ENCODE measurements around the gene CPLANE1.
A peak's percentile ranks its signal among the peaks of the same experiment; 100 is the strongest.
"Not testable (repeated sequence)": the region's sequence is repeated elsewhere in the genome, so short reads cannot be mapped to it uniquely, and the experiment has no call there.

Gene CPLANE1

DNA sequence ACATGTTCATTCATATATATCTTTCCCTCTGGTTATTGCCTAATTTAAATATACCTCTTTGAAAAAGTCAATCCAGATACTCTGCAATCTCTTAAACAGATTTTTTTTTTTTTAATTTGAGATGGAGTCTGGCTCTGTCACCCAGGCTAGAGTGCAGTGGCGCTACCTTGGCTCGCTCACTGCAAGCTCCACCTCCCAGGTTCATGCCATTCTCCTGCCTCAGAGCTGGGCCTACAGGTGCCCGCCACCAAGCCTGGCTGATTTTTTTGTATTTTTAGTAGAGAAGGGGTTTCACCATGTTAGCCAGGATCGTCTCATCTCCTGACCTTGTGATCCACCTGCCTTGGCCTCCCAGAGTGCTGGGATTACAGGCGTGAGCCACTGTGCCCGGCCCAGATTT is 28.8 kb downstream of the CPLANE1 start:
- H3K9me3 Mint-ChIP-seq, DNase-seq, ATAC-seq, H3K4me3 Mint-ChIP-seq, H3K4me1 Mint-ChIP-seq, H3K27ac Mint-ChIP-seq, H3K27me3 Mint-ChIP-seq: not testable (repeated sequence)

DNA sequence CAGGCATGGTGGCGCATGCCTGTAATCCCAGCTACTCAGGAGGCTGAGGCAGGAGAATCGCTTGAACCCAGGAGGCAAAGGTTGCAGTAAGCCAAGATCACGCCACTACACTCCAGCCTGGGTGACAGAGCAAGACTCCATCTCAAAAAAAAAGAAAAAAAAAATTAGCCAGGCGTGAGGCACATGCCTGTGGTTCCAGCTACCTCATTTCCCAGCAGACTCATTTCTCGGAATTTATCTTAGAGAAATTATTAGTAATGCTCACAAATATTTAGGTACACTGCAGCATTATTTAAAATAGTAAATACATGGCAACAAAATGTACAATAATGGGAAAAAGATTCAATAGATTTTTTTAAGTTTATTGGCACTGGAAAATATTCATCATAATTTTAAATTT is 29.8 kb downstream of the CPLANE1 start:
- not testable (repeated sequence) for H3K4me3 Mint-ChIP-seq, H3K27me3 Mint-ChIP-seq, DNase-seq, H3K9me3 Mint-ChIP-seq, H3K4me1 Mint-ChIP-seq, ATAC-seq, H3K27ac Mint-ChIP-seq

DNA sequence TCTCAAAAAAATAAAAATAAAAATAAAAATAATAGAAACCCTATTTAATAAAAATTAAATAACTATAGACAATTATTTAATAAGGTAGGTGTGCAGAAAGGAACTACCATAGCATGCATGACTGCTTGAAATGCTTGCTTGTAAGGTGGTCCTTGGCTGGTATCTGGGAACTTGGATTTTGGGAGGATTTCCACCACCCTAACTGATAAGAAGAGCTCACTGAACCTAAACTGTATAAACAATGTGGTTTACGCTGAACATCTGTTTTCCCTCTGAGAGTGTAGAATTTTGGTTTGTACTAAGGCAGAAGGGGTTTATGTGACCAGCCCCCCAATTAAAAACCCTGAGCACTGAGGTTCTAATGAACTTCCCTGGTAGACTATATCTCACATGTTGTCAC is 31.2 kb downstream of the CPLANE1 start:
- Mint-ChIP-seq H3K4me1 (peaks cover 9% of the 10 kb centered on the region), H3K27ac (no peak overlapping the region), H3K4me3 (no peak overlapping the region), H3K27me3 (no peaks in the 10 kb centered on the region), H3K9me3 (no peaks in the 10 kb centered on the region)
- DNase-seq (no peak), ATAC-seq (no peak)

DNA sequence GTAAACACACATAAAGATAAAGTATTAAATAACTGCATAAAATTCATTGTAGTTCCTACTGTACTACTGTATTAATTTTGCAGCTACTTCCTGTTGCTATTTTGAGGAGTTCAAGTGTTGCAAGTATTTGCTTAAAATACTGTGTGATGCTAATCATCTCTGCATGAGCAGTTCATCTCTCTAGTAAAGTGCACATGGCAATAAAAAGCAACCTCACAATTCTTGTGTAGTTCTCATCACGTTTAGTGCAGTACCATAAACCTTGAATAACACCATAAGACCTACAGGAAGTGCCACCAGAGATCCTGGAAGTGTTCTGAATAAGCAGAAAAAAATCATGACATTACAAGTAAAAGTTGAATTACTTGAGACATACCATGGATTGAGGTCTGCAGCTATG is 34.6 kb downstream of the CPLANE1 start:
- Mint-ChIP-seq H3K4me3 (no peak overlapping the region), H3K27ac (no peak overlapping the region), H3K27me3 (no peaks in the 10 kb centered on the region), H3K9me3 (no peaks in the 10 kb centered on the region), H3K4me1 (peaks cover 9% of the 10 kb centered on the region)
- DNase-seq (no peak), ATAC-seq (peak; percentile 26)

DNA sequence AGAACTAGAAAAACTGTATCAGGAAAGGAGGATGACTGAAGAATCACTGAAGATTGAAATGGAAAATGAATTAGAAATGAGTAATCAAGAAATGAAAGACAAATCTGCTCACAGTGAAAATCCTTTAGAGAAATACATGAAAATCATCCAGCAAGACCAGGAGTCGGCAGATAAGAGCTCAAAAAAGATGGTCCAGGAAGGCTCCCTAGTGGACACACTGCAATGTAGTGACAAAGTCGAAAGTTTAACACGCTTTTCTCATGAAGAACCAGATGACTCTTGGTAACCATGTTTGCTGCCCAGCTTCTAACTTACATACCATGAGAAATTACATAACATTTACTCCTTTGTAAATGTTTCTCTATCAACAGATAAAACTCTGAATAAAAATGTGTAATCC is 37.1 kb downstream of the CPLANE1 start:
- ATAC-seq (no peak), DNase-seq (no peak)
- peaks cover 9% of the 10 kb centered on the region for H3K4me1 Mint-ChIP-seq
- no peak overlapping the region for H3K4me3 Mint-ChIP-seq
- H3K9me3 Mint-ChIP-seq, result no peaks in the 10 kb centered on the region
- no peak overlapping the region for H3K27ac Mint-ChIP-seq
- no peaks in the 10 kb centered on the region for H3K27me3 Mint-ChIP-seq

DNA sequence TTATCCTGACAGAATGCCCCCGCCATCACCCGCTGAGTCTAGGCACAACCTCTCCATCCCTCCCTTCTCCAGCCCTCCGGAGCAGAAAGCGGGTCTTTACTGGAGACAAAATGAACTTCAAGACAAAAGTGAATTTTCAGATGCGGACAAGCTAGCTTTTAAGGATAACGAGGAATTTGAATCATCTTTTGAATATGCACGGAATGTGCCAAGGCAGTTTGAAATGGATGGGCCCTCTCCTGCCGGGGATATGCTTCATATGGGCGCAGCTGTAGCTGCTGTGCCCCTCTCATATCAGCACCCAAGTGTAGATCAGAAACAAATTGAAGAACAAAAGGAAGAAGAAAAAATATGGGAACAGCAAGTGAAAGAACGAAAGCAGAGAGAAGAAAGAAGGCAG is 37.5 kb downstream of the CPLANE1 start:
- no peak overlapping the region for H3K27ac Mint-ChIP-seq
- no peak overlapping the region for H3K4me3 Mint-ChIP-seq
- DNase-seq (no peak), ATAC-seq (no peak)
- peaks cover 9% of the 10 kb centered on the region for H3K4me1 Mint-ChIP-seq
- no peaks in the 10 kb centered on the region for H3K27me3 Mint-ChIP-seq
- no peaks in the 10 kb centered on the region for H3K9me3 Mint-ChIP-seq

DNA sequence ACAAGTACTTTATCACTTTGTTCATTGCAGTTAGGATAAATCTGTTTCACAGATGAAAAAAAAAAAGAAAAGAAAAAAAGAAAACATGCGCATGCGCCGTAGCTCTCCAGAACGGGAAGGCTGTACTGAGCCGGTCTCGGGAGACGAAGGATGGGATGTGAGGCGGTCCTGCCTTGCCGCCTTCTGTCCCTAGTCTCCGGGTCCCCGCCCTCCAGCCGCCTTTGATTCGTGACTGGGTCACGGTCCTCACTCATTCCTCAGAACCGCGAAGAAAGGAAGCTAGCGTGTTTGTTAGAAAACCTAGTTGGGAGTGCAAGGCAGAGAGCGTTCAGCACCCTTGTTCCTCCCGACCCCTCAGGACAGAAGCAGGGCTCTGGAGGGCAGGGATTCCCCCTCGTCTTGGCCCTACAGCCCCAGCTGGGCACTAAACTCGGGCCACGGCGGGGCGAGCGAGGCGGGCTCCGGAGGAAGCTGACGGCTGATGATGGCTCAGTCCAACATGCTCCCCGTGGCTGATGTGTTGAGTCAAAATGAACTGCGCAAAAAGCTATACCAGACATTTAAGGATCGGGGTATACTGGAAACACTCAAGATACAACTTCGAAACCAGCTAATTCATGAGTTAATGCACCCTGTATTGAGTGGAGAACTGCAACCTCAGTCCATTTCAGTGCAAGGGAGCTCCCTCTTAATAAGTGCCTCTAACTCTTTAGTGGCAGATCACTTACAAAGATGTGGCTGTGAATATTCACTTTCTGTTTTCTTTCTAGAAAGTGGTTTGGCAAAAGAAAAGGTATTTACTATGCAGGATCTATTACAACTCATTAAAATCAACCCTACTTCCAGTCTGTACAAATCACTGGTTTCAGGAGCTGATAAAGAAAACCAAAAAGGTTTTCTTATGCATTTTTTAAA is 40.0 kb downstream of the CPLANE1 start:
- Mint-ChIP-seq H3K27ac (peak overlapping the region; percentile 50 to 72), H3K4me3 (peak overlapping the region; percentile 78 to 80), H3K4me1 (no peaks in the 10 kb centered on the region), H3K27me3 (no peaks in the 10 kb centered on the region), H3K9me3 (no peaks in the 10 kb centered on the region)
- DNase-seq, result peak; percentile 10 to 11
- peak; percentile 67 for ATAC-seq

DNA sequence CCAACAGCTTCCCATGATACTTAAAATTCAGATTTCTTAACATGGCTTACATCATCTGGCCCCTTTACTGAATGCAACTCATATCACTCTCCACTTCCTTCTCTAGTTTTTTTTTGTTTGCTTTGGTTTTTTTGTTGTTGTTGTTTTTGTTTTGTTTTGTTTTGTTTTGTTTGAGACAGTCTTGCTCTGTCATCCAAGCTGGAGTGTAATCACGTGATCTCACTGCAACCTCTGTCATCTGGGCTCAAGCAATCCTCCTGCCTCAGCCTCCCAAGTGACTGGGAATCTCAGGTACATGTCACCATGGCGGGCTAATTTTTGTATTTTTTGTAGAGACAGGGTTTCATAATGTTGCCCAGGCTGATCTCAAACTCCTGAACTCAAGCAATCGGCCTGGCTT is 41.4 kb downstream of the CPLANE1 start:
- Mint-ChIP-seq H3K4me1 (no peaks in the 10 kb centered on the region), H3K9me3 (no peaks in the 10 kb centered on the region), H3K27me3 (no peaks in the 10 kb centered on the region), H3K4me3 (no peak overlapping the region), H3K27ac (no peak overlapping the region)
- ATAC-seq (no peak), DNase-seq (no peak)

DNA sequence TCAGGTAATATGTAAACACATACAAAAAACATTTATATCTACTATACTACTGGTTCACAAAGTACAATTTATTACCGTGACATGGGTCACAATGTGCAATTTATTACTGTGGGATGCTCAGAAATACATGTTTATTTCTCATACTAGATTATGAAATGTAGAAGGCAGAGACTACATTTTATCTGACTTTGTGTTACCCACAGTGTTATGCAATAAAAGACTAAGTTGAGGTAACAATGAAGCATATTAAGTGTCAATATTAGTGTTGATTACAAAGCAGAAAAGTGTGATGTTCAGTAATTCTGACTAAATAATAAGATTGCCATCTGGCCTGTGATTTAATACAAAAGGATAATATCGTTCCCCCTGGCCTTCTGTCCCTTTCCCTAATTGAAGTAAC is 42.4 kb downstream of the CPLANE1 start:
- Mint-ChIP-seq H3K4me1 (no peaks in the 10 kb centered on the region), H3K27me3 (no peaks in the 10 kb centered on the region), H3K4me3 (no peak overlapping the region), H3K9me3 (no peaks in the 10 kb centered on the region), H3K27ac (no peak overlapping the region)
- no peak for ATAC-seq
- DNase-seq, result no peak

DNA sequence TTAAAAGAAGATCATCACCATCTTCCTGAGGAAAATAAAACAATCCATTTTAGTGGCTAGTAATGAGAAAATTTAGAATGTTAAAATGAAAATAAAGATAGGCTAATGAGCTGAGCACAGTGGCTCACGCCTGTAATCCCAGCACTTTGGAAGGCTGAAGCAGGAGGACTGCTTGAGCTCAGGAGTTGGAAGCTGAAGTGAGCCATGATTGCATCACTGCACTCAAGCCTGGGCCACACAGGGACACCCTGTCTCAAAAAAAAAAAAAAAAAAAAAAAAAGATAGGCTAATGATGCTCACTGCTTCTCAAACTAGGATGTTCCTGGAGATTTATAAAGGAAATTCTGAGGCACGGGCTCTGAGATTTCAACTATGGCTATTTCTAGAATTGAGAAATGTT is 50.3 kb downstream of the CPLANE1 start:
- H3K9me3 Mint-ChIP-seq, result no peaks in the 10 kb centered on the region
- H3K4me3 Mint-ChIP-seq, result no peak overlapping the region
- DNase-seq (no peak), ATAC-seq (no peak)
- peak overlapping the region; percentile 13 to 48 for H3K27ac Mint-ChIP-seq
- H3K27me3 Mint-ChIP-seq, result no peaks in the 10 kb centered on the region
- H3K4me1 Mint-ChIP-seq, result peaks cover 21% of the 10 kb centered on the region

DNA sequence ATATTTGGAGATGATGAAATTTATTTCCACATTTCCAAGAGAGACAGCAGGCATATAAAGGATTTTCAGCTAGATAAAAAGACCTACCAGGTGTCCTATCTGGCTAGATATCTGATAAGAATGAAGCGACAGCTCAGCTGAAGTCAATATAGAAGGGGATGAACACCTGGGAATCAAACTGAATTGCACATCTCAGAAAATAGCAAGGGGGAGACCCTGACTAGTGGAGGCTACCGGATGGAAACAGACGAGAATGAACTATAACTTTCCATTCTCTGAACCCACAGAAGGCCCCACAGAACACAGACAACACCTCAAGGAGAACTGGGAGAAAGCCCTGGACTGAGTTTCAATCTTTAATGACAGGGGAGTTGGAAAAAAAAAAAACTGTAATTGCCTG is 51.1 kb downstream of the CPLANE1 start:
- H3K9me3 Mint-ChIP-seq, result no peaks in the 10 kb centered on the region
- H3K4me1 Mint-ChIP-seq, result peaks cover 21% of the 10 kb centered on the region
- ATAC-seq, result peak; percentile 63
- no peaks in the 10 kb centered on the region for H3K27me3 Mint-ChIP-seq
- H3K27ac Mint-ChIP-seq, result peak overlapping the region; percentile 94 to 95
- H3K4me3 Mint-ChIP-seq, result peak overlapping the region; percentile 56 to 63
- no peak for DNase-seq

DNA sequence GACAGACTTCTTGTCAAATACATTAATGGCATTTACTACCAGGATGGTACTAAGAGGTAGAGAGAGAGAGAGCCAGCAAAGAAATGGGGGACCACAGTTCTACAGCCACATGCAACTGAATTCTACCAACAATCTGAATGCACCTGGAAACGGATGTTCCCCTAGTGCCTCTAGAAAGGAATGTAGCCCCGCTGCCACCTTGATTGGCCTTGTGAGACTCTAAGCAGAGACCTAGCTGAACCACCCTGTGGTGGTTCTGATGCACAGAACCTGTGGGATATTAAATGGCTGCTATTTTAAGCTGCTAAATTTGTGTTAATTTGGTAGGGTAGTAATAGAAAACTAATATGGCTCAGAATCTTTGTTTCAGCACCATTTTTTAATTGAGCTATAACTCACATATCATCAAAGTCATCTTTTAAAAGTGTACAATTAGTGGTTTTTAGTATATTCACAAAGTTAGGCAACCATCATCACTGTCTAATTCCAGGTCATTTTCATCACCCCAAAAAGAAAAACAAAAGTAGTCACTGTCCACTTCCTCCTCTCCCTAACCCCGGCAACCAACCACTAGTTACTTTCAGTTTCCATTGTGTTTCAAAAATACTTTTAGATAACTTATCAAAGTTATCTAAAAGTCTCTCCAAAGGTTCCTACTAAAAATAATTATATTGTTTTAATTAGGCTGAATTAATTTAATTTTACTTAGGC is 51.7 kb downstream of the CPLANE1 start:
- H3K9me3 Mint-ChIP-seq, result no peaks in the 10 kb centered on the region
- peak overlapping the region; percentile 57 to 63 for H3K4me3 Mint-ChIP-seq
- peaks cover 21% of the 10 kb centered on the region for H3K4me1 Mint-ChIP-seq
- ATAC-seq, result peak; percentile 88
- H3K27me3 Mint-ChIP-seq, result no peaks in the 10 kb centered on the region
- peak in 1 of 2 donors; percentile 15 for DNase-seq
- peak overlapping the region; percentile 94 to 95 for H3K27ac Mint-ChIP-seq

DNA sequence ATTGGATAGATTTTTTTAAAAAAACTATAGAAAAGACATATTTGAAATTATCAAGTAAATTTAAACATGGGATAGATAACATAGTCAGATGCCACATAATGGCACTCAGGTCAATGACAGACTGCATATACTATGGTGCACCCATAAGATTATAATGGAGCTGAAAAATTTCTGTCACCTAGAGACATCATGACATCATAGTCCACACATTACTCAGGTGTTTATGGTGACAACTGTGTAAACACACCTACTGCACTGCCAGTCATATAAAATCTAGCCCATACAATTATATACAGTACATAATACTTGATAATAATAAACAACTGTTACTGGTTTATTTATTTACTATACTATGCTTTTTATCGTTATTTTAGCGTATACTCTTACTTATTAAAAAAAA is 58.6 kb downstream of the CPLANE1 start:
- no peaks in the 10 kb centered on the region for H3K27me3 Mint-ChIP-seq
- no peak overlapping the region for H3K4me3 Mint-ChIP-seq
- H3K9me3 Mint-ChIP-seq, result no peaks in the 10 kb centered on the region
- DNase-seq, result no peak
- no peak for ATAC-seq
- H3K27ac Mint-ChIP-seq, result no peak overlapping the region
- H3K4me1 Mint-ChIP-seq, result no peaks in the 10 kb centered on the region

DNA sequence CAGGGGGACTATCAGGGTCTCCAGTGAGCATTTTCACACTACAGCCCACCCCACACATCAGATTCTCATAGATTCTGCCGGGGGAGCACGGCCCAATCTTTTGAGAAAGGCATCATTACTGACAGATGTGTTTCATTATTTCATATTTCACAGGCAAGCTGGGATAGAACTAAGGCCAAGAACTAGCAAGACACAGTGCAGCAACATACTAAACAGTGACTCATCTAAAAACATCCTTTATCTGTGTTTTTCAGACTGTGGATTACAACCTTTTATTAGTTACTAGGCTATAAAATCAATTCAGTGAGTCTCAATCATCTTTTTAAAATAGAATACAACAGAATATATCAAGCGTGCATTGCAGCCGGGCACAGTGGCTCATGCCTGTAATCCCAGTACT is 59.8 kb downstream of the CPLANE1 start:
- no peaks in the 10 kb centered on the region for H3K27me3 Mint-ChIP-seq
- H3K9me3 Mint-ChIP-seq, result no peaks in the 10 kb centered on the region
- no peak overlapping the region for H3K4me3 Mint-ChIP-seq
- ATAC-seq (no peak), DNase-seq (no peak)
- no peak overlapping the region for H3K27ac Mint-ChIP-seq
- no peaks in the 10 kb centered on the region for H3K4me1 Mint-ChIP-seq

DNA sequence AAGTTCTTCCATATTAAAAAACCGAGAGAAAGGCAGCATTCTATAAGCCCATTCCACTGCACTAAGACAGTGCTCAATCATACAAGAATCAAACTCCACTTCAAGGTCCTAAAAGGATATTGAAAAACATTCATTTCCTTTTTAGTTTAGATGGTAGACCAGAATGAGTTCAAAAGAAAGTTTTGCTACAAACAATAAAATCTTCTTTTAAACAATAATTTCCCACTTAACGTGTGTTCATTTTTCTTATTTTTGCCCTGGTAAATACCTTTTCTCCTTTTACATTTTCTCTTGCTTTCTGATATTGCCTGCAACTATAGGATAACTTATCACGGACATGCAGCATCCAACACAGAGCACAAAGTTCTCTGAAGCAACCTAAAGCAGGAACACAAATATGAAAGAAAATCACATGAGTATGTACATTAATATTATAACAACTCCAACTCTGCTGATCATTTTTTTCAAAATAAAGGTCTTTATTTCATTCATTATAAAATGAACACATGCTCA is 61.7 kb downstream of the CPLANE1 start:
- DNase-seq, result no peak
- H3K27me3 Mint-ChIP-seq, result no peaks in the 10 kb centered on the region
- peak overlapping the region in 1 of 2 donors; percentile 52 for H3K27ac Mint-ChIP-seq
- no peak for ATAC-seq
- H3K4me1 Mint-ChIP-seq, result no peaks in the 10 kb centered on the region
- H3K9me3 Mint-ChIP-seq, result no peaks in the 10 kb centered on the region
- H3K4me3 Mint-ChIP-seq, result no peak overlapping the region

DNA sequence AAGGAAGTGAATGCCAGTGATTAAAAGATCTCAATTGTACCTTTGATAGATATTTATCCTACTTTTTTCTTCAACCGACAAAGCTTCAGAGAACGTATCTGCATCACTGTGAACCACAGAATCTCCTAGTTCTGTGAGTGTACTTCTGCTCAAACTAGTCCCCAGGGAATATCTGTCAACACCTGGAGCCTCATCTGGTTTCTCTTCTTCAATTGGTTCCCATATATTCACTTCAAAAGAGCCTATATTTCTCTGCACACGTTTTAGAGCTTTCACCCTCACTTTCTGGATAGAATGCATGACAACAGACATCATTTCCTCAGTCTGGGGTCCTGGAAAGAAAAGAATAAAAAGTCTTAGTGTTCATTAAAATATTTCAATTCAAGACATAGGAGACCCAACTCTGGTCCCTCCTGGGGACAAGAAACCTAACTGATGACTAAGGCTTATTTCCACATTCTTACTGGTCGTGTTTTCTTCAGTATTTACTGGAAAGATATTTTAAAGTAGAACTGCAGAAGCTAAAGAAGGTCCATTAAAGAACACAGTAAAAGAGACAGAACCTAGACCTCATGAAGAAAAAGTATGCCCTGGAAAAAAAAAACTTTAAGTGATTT is 64.3 kb downstream of the CPLANE1 start:
- no peak overlapping the region for H3K27ac Mint-ChIP-seq
- H3K27me3 Mint-ChIP-seq, result no peaks in the 10 kb centered on the region
- H3K9me3 Mint-ChIP-seq, result no peaks in the 10 kb centered on the region
- H3K4me3 Mint-ChIP-seq, result no peak overlapping the region
- H3K4me1 Mint-ChIP-seq, result peaks cover 7% of the 10 kb centered on the region
- no peak for ATAC-seq
- no peak for DNase-seq
